K562 (cell line): ENCODE results near the gene TDRD3.

Source experiments
- CHD2 ChIP-seq: IDR thresholded peaks from 2 replicates; pipeline ENCODE4 v1.6.1; 2011; ENCODE audit warnings: low read depth, low read length
- NFYB ChIP-seq: IDR thresholded peaks from 2 replicates; pipeline ENCODE4 v1.6.1; 2011; ENCODE audit warnings: mild to moderate bottlenecking, moderate library complexity; ENCODE audit not compliant: insufficient read length; ENCODE audit errors: extremely low read depth
- PML ChIP-seq: IDR thresholded peaks from 2 replicates; pipeline ENCODE4 v1.6.1; 2012; ENCODE audit warnings: low read length, inconsistent platforms
- POLR2A ChIP-seq: fragments of 450-650 bp; conservative IDR thresholded peaks from 2 replicates; pipeline ENCODE4 v1.6.1; 2016
- POLR2AphosphoS5 ChIP-seq: IDR thresholded peaks from 2 replicates; pipeline ENCODE4 v1.6.1; 2011; ENCODE audit warnings: mild to moderate bottlenecking, low read depth, low read length, moderate library complexity; ENCODE audit not compliant: control insufficient read depth, insufficient read depth
- SMAD1 ChIP-seq: fragments of 150-350 bp; IDR thresholded peaks from 2 replicates; pipeline ENCODE4 v1.6.1; 2014; ENCODE audit warnings: low read length, low read depth; ENCODE audit not compliant: partially characterized antibody
- SRF ChIP-seq, 2 experiments: fragments of 250-450, 450-650 bp in 1 of 2; sonication (Bioruptor Pico) in 1 of 2; sonication (generic) in 1 of 2; formaldehyde crosslinking; IDR thresholded peaks; 2 replicates each; pipeline versions ENCODE4 v1.5.0 to v1.5.1; 2020 to 2022; ENCODE audit warnings: mild to moderate bottlenecking in 1 of 2, missing genetic modification reagents in 1 of 2
- U2AF1 ChIP-seq: fragments of 200-400 bp; formaldehyde crosslinking; optimal IDR thresholded peaks from 2 replicates; pipeline ENCODE3; 2017; ENCODE audit warnings: mild to moderate bottlenecking, low read depth, low read length, moderate library complexity
- TF ChIP-seq, protein P1 (sequence below): fragments of 250-450 bp; sonication (Bioruptor Pico); IDR thresholded peaks from 2 replicates; pipeline ENCODE4 v1.4.0; 2020

- TF ChIP-seq NFYB: no peak
- no peak for TF ChIP-seq PML
- TF ChIP-seq, protein P1, sequence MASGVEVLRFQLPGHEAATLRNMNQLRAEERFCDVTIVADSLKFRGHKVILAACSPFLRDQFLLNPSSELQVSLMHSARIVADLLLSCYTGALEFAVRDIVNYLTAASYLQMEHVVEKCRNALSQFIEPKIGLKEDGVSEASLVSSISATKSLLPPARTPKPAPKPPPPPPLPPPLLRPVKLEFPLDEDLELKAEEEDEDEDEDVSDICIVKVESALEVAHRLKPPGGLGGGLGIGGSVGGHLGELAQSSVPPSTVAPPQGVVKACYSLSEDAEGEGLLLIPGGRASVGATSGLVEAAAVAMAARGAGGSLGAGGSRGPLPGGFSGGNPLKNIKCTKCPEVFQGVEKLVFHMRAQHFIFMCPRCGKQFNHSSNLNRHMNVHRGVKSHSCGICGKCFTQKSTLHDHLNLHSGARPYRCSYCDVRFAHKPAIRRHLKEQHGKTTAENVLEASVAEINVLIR (CRISPR knock-in tag): no peak
- no peak for TF ChIP-seq CHD2
- no peak for TF ChIP-seq U2AF1
- no peak for TF ChIP-seq POLR2A
- TF ChIP-seq POLR2AphosphoS5: no peak
- TF ChIP-seq SRF (CRISPR knock-in tag; IDR thresholded peaks at IDR 0.05): no peak
- no peak for TF ChIP-seq SMAD1
Observed at GRCh38 chr13:60509601-60510386, 112.8 kb downstream of the TDRD3 start.
